HG03135 (cell line): ENCODE measurements around the gene RIPK4.

Experiments
- ATAC-seq: cut with Tn5 transposase; IDR thresholded peaks from one replicate; pipeline ENCODE4 v1.9.1; 2021; ENCODE audit warnings: mild to moderate bottlenecking, moderate library complexity; ENCODE audit not compliant: unreplicated experiment

The RIPK4 gene

DNA sequence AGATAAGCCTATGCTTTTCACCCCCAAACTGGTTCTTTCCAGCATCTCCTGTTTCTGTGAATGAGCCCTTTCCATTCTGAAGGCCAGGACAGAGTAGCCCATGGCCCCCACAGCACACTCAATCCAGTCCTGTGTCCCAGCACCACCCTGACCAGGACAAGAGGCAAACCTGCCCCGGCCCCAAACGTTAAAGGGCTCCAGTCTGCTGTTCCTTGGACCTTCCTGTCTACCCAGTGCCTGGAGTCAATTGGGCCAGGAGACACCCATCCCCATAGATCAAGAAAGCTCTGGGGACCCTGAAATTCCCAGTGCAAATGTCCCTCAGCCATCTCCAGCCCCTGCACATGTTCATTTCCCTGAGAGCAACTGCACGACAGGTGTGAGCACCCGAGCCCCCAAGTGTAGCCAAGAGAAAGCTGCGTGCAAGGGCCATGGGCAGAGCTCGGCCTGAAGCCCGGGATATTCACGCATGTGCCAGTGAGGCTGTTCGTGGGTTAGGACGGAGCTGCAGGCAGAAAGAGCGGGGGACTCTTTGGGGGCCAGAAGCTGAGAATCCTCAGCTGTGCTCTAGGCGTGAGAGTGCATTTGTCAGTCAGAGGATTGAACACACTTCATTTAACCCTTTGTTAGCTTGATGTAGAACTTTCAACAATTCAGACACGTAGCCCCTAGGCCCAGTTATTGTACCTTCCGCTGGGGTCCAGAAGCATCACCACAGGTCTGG, 4.2 kb upstream of the RIPK4 start:
- no peak for ATAC-seq

DNA sequence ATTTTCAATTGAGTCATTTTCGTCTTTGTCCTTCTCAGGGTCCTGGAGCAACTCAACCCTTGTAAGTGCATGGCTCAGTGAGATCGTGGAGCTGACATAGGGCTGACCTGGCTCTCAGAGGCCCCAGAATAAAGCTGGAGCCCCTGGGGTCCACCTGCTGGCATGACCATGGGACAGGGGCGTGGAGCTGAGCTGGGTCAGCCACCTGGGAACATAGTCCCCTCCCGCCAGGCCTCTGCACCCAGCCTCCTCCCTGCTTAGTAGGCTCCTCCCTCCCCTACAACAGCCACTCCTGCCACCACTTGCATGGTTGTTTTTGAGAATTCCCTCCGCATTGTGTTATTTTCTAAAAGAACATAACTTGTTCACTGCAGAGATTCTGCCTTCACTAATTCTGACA, 3.1 kb upstream of the RIPK4 start:
- ATAC-seq: no peak

DNA sequence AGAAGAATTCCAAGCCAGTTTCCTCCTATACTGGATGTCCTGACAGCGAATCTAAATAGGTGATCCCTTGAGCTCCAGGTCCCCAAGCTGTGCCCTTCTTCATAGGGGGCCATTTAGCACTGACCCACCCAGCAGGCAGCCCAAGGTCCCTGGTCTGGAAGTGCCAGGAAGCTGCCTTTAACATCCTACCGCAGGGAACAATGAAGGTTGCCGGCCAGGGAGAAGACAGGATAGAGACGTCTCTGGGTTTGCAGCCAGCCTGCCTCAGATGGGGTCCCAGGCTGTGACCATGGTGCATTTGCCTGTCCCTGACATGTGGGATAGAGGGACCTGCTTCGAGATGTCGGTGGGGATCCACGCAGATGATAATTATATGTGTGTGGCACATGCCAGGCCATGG, 2.7 kb upstream of the RIPK4 start:
- no peak for ATAC-seq

DNA sequence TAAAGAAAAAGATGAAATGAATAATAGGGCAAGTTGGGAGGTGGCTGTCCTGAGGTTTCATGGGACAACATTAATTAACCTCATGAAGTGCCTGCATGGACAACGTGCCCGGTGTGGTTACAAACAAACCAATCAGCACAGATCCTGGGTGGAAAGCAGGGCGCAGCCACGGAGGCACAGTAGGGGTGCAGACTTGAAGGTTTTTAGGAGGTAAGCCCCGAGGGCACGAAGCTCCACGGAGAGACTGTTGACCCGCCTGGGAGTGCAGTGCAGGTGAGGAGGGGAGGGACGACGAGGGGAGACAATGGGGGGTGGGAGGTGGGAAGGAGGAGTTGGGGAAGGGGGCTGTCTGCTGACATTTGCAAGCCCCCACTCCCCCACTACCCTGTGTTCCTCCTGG, 2.3 kb upstream of the RIPK4 start:
- ATAC-seq: no peak

DNA sequence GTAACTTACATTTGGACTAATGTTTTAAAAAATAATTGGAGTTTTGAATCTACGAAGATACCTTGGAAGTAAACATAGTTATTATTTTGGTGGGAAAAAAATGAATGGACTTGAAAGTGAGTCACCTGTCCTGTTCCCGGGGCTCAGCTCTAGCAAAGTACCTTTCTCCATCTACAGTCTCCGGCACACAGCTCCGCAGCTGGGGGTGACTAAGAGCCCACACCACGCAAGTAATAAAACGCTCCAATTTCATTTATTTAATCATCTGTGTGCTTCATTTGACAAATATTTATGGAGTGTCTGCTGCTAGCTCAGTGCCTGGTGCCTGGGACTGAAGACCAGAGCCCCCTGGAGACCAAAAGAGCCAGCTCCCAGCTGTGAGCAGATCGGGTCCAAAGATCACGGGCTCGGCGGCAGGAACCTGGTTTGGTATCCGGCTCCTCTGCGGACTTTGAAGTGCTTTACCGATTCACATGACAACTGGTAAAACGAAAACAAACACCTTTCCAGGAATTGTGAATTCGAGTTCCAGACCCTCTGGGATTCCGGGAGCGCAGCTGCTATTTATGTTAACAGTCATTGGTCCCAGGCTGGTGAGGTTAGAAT, 1.7 kb upstream of the RIPK4 start:
- no peak for ATAC-seq

DNA sequence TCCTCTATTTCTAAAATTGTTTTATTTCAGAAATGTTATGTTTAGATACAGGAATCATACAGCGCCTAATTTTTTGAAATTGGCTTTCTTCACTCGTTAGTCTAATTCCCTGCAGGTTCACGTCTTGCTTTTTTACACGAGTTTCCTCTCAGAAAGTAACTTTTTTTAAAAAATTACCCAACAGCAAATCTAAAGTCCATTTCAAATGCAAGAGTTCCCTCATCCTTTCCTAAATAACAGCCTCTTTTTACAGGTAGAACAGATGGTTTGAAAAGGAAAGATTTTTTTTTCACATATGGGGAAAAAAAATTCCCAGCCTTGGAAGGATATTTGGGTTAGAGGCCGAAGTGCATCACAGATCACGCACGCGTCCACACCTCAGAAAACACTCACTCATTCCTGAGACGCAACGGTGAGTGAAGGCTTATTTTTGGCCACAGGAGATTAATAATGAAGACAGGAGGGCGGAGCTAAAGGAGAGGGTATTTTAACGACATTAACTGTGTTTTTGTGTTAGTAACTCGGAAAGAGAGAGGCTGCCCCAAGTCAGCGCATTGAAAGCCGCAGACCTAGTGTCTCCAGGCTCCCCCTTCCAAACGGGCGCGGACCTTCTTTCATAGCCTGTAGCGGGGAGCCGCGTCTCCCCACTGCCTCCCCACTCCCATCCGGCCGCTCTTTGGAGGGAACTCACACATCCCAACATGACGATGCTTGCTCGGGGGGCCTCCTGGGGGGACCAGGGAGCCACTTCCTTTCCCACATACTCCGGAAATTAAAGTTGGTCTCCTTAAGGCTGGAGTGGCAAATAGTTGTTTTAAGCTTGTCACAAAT, 969 bp upstream of the RIPK4 start:
- ATAC-seq: no peak

DNA sequence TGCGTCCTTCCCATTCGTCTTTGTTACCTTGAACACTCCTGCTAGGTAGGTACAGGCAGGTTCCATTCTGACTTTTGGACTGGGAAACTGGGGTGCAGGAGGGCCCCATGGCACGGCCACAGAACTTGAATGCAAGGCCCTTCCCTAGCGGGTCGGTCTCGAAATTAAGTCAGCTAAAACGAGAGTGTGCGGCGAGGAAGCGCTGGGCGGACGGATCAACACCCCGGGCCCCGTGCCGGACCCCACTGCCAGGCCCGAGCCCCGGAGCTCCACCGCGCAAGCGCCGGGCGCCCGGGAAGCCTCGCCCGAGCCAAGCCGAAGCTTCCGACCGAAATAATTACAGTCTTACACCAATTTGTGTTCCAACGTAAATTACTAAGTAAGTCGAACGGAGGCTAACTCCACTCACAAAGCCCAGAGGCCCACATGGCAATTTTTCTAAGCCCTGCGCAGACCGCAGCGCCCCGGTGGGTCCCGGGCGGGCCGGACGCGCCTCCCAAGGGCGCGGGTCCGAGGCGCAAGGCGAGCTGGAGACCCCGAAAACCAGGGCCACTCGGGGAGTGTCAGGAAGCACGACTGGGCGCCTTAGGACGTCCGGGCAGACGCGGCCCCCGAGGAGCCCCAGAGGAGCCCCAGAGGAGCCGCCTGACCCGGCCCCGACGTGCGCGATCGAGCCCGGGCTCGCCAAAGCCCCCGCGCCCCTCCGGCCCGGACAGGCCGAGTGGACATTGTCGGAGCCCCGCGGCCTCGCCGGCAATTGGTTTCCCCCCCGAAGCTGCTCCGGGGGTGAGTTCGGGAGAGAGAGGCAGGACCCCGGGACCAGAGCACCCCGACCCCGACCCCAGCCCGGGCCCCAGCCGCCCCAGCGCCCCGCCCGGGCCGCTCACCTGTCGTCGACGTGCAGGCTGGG, 624 bp downstream of the RIPK4 start:
- no peak for ATAC-seq

DNA sequence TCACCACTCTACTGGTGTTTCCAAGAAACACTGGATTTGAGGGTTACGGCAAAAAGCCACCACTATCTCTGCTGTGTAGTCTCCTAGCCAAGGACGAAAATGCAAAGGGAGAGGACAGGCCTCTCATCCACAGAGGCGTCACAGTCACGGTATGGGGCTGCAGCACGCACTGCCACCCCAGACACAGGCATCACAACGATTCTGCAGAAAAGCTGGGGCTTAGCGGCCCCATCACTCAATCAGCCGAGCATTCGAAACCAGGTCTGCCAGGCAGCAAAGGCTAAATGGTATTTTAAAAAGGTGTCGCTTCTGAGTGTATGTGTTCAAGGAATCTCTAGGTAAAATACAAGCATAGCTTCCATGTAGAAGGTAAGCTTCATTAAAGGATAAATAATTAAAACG, 1.4 kb downstream of the RIPK4 start:
- no peak for ATAC-seq

DNA sequence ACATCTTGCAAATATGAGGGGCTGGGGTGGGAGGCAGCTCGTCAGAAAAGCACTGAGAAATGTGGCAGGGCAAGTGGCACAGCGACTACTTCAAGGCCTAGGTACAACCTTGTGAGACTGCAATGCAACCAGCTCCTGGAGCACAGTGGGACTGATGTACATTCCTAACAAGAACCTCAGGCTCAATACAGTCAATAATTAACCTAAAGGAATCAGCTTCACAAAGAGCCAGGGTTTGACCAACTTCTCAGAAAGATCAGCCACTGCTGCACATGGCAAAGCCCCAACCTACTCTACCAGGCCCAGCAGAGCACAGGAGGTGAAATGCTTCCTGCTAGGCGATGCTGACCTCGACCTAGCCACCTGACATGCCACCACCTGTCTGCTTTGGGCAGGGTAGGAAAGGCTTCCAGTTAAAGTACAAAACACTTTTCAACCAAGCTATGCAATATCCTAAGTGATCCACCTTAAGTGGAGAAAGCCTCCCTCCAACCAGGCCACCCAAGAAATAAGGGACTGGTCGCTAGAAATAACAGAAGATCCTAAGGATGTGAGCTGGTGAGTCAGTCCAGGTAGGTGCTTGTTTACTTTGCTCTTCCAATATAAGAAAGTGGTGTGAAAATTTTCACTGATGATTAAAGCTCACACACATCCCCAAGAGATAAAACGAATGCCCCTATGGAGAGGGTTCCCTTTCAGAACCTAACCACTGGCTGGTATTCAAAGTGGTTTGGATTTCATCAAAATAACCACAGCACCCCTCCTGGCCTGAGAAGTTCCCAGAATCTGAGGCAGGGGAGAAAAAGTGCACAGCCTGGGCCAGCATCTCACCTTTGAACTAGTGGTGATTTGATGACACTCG, 2.1 kb downstream of the RIPK4 start:
- no peak for ATAC-seq

DNA sequence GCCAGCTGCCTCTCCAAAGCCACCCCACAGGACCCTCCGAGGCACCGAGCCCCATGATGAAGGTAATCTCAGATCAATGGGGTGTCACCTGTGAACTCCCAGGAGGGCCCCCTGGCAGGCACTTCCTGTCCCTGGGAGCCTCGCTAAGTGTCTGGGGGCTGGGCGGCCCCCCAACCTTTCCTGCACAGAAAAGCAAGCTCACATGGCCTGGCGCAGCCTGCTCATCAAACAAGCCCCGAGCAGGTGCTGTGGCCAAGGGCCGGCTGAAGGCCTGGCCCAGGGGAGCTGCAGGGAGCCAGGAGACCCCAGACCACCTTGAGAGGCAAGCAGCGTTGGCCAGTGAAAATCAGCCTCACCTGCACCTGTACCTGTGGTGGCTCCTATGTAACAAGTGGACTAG, 2.9 kb downstream of the RIPK4 start:
- no peak for ATAC-seq

DNA sequence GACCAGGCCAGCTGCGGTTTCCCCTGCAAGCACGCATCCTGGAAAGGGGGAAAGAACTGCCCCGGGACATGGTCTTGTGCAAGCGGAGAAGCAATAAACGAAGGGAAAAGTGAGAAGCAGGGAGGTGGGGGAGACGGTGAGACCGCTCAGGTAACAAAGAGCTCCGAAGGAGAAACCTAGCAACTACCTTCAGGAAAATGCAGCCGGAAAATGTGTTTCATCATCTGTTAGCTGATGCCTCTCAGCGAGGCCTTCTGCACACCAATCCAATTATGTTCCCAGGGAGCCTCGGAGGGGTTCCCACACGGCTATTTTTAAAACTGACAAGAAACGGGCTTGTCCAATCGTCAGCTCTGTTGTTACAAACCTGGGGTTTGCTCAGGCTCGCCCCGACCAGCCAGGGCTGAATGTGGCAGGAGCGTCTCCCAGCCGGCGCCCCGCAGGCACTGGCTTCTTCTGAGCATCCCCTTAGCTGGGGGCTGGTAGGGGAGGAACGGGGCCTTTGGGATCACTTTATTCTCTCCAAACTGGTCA, 3.4 kb downstream of the RIPK4 start:
- ATAC-seq: no peak

DNA sequence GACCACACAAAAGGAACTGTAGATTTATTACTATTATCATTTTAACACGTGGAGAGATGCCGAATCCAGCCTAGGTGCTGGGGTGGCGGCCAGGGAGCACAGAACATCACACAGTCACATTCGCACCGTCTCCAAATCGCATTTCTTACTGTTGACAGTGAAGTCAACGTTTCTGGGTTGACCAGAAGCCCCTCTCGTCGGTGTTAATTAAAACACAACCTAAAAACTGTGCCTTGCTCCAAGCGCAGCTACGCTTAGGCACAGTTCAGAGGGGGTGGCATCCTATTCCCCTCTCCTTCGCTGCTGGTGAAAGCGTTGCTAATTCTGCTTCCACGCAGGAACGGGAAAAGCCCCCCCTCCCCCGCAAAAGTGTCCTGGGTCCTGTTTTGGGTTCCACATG, 4.1 kb downstream of the RIPK4 start:
- no peak for ATAC-seq

DNA sequence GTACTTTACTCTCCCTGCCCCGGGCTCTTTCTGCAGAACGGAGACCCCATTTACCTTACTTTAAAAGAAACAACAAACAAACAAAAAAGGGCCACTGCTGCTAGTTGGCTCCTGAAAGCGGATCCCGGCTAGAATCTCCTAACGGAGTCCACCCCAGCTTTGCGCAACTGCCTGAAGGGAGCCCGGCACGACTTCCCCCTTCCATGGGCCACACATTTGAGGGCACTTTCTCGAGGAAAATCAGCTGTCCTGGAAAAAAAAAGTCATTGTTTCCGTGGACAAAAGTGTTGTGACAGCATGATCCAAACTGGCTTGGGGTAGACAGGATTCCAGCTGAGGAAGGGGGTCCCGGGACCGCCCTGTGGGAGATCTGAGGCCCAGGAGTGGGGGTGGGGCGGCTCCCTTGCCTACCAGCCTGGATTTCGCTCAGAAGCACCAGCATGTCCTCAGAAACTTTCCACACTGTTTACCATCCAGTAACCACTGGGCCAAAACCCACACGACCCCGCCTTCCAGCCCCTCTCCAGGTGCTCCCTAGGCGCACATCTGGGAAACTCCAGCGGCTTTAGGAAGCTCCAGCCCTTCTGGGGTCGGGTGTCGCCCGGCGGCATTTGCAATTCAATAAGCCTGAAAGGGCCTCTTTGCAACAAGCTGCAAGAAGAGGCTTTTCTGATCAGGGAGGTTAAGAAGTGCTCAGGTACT, 4.8 kb downstream of the RIPK4 start:
- no peak for ATAC-seq

DNA sequence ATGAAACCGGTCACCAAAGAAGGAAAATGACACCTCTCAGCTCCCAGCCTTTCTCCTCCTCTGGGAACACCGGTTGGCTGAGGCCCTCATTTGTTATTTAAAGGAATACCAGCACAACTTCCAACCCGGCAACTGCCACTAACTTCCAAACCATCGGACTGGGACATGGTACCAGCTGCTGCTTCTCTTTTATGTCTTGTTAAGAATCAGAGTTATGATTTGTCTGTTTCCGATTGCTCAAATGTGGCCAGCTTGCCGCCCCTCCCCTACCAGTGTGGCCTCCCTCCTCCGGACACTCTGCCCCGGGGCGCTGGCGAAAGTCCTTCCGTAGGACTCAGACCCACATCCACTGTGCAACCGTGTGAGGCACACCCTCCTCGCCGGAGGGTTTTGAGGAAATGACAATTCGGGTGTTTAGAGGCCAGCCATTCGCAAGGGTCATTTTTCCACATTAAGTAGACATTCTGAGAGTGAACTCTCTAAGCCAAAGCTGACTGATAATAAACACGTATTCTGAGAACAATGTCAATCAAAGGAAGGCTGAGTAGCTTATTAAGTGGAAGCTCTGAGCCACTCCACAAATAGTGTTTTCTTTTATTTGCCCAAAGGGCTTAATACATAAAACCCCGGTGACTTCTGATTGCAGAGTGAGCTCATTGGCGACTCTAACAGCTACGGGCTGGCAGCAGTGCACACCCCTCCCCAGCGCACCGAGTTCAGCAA, 5.5 kb downstream of the RIPK4 start:
- ATAC-seq: no peak

DNA sequence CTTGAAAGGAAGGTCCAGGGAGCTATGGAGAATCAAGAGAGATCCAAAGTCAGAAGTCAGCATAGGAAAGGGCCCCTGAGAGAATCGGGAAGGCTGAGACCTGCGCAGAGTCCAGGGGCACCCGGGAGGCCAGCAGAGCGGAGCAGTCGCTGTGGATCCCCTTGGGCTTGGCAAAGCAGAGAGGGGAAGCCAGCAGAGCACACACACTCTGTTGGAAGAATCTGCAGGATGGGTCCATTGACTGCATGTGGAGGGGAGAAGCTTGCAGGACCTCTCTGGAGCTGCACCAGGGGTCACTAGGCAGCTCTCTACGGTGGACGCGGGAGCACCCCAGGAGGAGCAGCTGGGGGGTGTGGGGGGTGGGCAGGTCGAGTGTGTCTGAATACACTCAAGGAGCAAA, 6.4 kb downstream of the RIPK4 start:
- no peak for ATAC-seq

DNA sequence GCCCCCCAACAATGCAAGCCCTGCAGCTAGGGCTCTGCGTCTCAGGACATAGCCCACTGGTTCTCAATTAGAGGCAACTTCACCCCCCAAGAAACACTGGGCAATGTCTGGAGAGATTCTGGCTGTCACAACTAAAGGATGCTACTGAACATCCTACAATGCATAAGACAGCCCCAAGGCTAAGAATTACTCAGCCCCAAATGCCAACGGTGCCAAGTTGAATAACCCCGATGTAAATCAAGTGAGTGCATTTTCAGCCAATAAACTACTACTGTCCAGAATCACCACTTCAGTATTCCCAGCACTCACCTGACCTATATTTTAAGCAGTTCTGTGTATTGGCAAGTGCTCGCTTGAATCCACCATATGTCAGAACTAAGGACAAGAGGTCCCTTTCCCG, 6.9 kb downstream of the RIPK4 start:
- no peak for ATAC-seq

DNA sequence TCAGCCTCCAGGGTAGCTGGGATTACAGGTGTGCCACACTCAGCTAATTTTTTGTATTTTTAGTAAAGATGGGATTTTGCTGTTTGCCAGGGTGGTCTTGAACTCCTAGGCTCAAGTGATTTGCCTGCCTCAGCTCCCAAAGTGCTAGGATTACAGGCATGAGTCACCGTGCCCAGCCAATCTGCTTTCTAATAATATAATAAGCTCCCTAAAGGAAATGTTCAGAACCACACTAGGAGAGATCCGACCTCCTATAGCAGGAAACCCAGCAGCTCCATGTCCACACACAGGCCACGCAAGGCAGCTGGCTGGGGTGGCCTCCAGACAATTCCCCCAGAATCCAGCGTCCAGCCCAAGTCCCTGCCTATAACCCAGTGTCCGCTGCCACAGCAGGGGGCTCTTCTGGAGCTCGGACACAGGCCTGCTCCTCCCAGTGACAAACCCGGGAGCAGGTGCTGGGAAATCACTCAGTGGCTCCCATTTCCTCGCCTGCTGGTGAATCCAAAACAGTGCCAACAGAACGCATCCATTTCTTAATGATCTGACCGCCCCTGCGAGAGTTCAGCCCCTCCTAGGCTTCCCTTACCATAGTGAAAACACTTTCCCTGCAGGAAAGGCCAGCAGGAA, 7.5 kb downstream of the RIPK4 start:
- ATAC-seq: no peak

DNA sequence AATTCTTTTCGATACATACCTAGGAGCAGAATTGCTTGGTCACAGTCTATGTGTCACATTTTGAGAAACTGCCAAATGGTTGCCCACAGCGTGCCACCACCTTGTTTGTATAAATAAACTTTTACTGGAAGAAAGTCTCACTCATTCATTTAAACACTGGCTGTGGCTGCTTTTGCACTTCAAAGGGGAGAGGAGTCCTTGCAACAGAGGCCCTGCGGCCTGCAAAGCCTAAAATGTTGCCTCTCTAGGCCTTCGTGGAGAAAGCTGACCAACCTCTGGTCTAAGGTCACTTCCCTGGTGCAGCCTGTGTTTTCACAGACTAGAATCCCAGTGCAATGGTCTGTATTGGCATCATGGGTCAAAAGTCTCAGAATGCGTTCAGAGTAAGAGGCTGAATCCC, 8.3 kb downstream of the RIPK4 start:
- ATAC-seq: no peak
